Fibroblast of the conjunctiva (primary cell): ENCODE data around the gene GLCE.

ENCODE experiments used
- DNase-seq: peaks from one replicate; pipeline ENCODE4 v3.0.0-alpha.2; 2010; ENCODE audit warnings: low read depth

Gene GLCE

GRCh38 chr15:69206079-69206478 lies 45.6 kb downstream of the GLCE start:
- no peak for DNase-seq

DNA sequence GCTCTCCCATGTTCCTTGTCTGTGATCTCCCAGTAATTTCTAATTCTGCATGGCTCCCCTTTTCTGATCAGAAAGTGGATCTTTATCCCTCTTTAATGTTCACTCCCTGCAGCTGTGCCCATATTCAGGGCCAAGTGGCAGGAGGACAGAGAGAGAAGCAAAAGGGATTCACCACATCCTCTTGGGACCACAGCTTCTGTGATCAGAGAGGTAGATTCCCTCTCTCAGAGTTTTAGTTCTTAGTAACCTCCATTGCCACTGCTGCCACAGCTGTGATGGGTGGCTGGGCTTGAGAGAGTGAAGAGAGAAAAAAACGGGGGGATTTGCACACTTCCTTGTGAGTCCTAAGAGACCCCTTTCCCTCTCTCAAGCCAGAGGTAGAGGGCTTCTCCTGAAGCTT lies 49.2 kb downstream of the GLCE start:
- DNase-seq = no peak

- DNase-seq = no peak
Observed at GRCh38 chr15:69210574-69210973, 50.1 kb downstream of the GLCE start.

DNA sequence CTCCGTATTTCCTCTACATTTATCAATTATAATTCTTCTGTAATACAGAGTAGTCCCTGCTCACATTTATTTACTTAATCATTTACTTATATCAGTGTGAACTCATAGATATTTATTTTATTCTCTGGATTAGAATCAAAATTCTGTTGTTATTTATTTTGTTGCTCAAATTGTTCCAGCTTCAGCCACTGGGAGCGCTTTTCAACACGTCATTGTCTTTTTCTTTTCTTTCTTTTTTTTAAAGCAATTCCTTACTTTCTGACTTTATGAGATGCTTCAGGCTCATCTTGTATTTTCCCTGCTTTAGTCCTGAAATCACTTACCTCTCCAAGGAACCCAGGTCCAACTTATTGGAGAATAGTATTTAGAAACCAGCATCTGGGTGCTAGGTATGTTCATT lies 53.4 kb downstream of the GLCE start:
- no peak for DNase-seq

DNA sequence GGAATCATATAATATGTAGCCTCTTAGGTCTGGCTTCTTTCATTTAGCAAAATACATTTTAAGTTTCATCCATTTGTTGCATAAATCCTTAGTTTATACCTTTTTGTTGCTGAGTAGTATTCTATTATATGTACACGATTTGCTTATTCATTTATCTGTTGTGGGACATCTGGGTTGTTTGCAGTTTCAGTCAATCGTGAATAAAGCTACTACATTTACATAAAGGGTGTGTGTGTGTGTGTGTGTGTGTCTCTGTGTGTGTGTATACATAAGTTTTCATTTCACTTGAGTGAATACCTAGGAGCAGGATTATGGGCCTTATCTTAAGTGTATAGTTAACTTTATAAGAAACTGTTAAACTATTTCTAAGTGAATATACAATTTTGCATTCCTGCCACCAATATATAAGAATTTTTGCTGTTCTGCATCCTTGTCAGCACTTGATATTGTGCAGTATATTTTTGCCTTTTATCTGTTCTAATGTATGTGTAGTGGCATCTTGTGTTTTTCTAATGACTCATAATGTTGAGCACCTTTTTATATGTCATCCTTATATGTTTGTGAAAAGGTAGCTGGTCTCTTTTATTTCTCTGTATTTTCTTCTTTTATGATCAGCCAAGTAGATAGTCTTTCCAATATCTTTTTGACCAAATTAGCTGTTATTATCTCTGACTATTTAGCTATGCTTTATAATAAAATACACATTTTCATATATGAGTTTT lies 55.0 kb downstream of the GLCE start:
- DNase-seq = no peak

- DNase-seq = no peak
Observed at GRCh38 chr15:69217381-69217780, 56.9 kb downstream of the GLCE start.

DNA sequence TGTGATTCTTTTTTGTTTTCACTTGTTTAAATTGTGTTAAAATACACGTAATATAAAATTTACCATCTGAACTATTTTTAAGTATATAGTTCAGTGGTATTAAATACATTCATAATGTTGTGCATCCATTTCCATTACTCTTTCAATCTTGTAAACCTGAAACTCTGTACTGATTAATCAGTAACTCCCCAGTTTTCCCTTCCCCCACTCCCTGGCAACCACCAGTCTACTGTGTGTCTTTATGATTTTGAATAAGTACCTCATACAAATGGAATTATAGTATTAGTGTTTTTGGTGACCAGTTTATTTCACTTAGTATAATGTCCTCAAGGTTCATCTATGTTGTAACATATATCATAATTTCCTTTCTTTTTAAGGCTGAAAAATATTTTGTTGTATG lies 59.3 kb downstream of the GLCE start:
- DNase-seq = no peak

GRCh38 chr15:69222002-69222474 lies 61.6 kb downstream of the GLCE start:
- no peak for DNase-seq

DNA sequence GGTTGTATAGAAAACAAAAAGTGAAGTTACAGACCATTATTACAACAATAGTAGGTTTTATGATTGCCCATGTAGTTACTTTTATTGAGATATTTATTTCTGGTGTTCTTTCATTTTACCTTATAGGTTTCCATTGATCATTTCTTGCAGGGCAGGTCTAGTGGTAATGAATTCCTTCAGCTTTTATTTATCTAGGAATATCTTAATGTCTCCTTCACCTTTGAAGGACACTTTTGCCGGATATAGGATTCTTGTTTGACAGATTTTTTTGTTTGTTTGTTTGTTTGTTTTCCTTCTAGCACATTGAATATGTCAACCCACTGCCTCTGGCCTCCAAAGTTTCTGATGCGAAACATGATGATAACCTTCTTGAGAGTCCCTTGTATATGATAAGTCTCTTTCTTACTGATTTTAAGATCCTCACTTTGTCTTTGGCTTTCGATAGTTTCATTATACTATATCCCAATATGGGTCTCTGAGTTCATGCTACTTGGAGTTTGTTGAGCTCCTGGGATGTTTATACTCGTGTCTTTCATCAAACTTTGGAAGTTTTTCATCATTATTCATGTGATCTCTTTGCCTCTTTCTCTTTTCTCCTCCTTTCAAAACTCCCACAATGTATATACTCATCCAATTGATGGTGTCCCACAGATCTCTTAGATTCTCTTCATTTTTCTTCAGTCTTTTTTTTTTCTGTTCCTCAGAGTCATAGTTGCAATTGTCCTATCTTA lies 62.8 kb downstream of the GLCE start:
- no peak for DNase-seq

DNA sequence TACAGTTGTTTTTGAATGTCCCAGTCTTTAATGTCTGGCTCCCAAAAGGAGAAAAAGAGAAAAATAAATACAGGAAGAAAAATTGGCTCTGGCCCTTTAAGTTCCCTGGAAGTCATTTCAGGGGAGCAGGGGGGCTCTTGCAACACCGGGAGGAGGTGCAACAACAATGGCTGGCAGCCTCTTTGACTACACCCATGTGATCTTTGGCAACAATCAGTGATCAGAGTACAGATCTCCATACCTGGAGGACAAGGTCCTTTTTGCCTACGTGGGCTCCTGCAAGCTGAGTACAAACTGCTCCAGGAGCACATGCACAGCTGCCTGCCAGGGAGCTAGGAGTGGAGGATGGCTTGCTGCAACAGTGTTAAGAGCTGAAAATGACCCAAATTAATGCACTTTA lies 63.9 kb downstream of the GLCE start:
- no peak for DNase-seq

GRCh38 chr15:69225355-69226022 lies 65.1 kb downstream of the GLCE start:
- DNase-seq = peak; percentile 35

DNA sequence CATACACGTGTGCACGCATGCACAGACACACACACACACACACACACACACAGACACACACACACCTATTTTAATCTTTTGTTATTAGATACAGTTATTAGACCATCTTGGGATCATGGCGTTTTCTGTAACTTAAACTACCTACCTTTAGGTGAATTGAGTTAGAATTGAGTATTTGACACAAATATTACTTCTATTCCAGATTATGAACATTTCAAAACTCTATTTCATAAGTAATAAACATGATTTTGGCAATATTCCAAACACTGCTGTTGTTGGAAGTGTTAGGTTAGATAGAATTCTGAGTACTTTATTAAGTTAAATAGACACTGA lies 65.6 kb downstream of the GLCE start:
- no peak for DNase-seq

GRCh38 chr15:69232144-69232543 lies 71.7 kb downstream of the GLCE start:
- DNase-seq = no peak

- DNase-seq = no peak
Observed at GRCh38 chr15:69232765-69233164, 72.3 kb downstream of the GLCE start.

DNA sequence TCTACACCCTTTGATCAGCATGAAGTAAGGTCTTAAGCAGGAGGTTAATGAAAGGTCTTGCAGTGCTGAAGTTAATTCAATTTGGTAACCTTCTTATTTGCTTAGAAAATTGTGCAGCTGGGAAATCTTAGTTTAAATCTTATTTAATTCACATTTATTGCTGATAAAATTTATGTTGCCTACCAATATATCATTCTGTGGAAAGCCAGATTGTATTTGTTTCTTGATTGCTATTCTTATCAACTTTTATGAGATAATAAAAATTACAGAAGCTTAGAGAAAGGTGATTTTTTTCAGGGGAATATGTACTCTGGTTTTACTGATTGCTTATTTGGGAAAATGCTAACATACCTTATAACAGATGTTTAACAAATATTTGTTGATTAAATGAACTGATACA lies 74.2 kb downstream of the GLCE start:
- DNase-seq = no peak

GRCh38 chr15:69236505-69236904 lies 76.1 kb downstream of the GLCE start:
- DNase-seq = no peak

DNA sequence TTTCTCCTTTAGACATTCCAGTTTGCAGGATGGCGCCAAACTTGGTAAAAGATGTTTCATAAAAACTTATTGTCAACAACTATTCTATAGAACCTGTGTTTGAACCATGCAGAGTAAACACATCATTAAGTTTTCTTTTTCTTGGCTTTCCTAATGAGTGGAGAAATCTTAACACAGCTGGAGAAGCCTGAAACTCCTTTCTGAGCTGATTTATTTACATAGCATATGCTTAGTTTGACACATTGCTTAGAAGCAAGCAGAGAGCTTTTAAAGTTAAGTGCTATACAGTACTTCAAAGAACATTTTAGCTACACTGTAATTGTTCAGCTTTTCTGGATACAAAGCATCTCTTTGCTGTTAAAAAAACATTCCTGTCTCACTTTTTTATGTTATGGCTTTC lies 77.3 kb downstream of the GLCE start:
- DNase-seq = no peak

DNA sequence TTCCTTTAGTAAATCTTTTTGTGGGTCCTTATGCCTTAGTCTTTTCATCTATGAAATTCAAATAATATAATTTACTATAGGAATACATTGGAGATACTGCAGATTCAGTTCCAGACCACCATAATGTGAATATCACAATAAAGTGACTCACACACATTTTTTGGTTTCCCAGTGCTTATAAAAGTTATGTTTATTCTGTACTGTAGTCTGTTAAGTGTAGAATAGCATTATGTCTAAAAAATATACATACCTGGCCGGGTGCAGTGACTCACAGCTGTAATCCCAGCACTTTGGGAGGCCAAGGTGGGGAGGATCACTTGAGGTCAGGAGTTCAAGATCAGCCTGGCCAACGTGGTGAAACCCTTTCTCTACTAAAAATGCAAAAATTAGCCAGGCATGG lies 84.4 kb downstream of the GLCE start:
- no peak for DNase-seq

GRCh38 chr15:69253156-69253555 lies 92.7 kb downstream of the GLCE start:
- peak; percentile 41 for DNase-seq

GRCh38 chr15:69265347-69265955 lies 105.0 kb downstream of the GLCE start:
- DNase-seq = peak; percentile 6

DNA sequence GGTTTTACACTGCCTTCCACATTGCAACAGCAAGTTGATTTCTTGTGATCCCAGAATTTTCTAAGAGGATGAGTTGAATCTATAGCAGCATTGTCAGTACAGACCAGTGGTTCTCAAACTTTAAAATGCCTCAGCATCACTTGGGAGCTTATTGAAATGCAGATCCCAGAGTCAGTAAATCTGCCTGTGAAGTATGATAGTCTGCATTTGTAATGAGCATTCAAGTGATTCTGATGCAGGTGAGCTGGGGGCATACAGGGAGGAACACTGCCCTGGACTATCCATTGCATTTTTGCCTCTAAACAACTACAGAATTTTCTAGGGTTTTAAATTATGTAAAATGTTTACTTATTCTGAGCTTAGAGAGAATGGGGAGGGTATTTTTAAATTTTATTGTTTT lies 110.8 kb downstream of the GLCE start:
- no peak for DNase-seq

- DNase-seq = no peak
Observed at GRCh38 chr15:69272139-69272538, 111.7 kb downstream of the GLCE start.

- no peak for DNase-seq
Observed at GRCh38 chr15:69272891-69273290, 112.5 kb downstream of the GLCE start.
